Right cardiac atrium (tissue), 5 donors: Measurements from ENCODE around the gene CEP78. TPM values are rescaled to one million over a fixed set of nuclear protein-coding genes. Genes with fewer than 3 reads are reported as not detected.
A peak's percentile ranks its signal among the peaks of the same experiment; 100 is the strongest.

ENCODE experiments used
- ATAC-seq, 2 donors: fragments of 200-7000 bp; cut with Tn5 transposase; one replicate each; pipeline versions ENCODE4 v1.8.0 to v1.9.1; 2020; ENCODE audit warnings: moderate library complexity in 2 of 2, mild to moderate bottlenecking in 1 of 2
- DNase-seq, 3 donors: peaks; one replicate each; pipeline ENCODE4 v3.0.0-alpha.2; 2020
- H3K27ac ChIP-seq: one replicate; pipeline ENCODE4 v1.5.1; 2013; ENCODE audit warnings: mild to moderate bottlenecking, low read length, control low read depth, moderate library complexity
- H3K27me3 ChIP-seq: one replicate; pipeline ENCODE4 v1.6.1; 2013; ENCODE audit not compliant: control insufficient read depth, insufficient read depth
- H3K4me1 ChIP-seq: one replicate; pipeline ENCODE4 v1.6.1; 2013; ENCODE audit warnings: low read length; ENCODE audit not compliant: control insufficient read depth, insufficient read depth
- H3K4me3 ChIP-seq: one replicate; pipeline ENCODE4 v1.5.1; 2013; ENCODE audit warnings: low read length, control low read depth
- H3K9me3 ChIP-seq: one replicate; pipeline ENCODE4 v1.6.1; 2013; ENCODE audit warnings: low read length; ENCODE audit not compliant: control insufficient read depth
- WGBS: extraction: QIAGEN DNeasy Blood & Tissue Kit; methylation state at CpG from one replicate; pipeline ENCODE4 v1.1.7; 2013; 5-methylcytosine and 5-hydroxymethylcytosine counted together
- intact Hi-C, 4 donors: fragments of 100-400 bp; cut with DNase I; formaldehyde crosslinking; loops; one replicate each; pipeline versions ENCODE4 v1.11.0 to v1.14.0; 2022 to 2023
- polyA plus RNA-seq: library from polyadenylated mRNA; stranded (reverse); fragments of 200-250 nt; gene quantifications from one replicate; pipeline ENCODE4 v1.2.3, GENCODE V29; 2013
- total RNA-seq, 4 donors: library from RNA; stranded (reverse); fragmentation: NEBNext Ultra II Directional; extraction: Animal tissue kit (Norgen Biotek cat#: 25700); gene quantifications; one replicate each; pipeline ENCODE4 v1.2.1, GENCODE V29; 2021
- donor health status: healthy with polysubstance abuse.
- donor health status: DM: no; HTN: yes; CAD: no.
- donor health status: DM: no; HTN: no; CAD: no.
- donor health status: DM: no; HTN: yes; CAD: no; lungs with severe emphysema.
- donor health status: DM: yes; HTN: yes; CAD: no.

The CEP78 gene
- total and polyA plus RNA-seq, 5 donors: 2.9 to 6.9 (median 4.5) TPM

- no peak for DNase-seq
Measured at GRCh38 chr9:78311075-78311474, 75.2 kb downstream of the CEP78 start.

GRCh38 chr9:78311886-78312524 is 76.1 kb downstream of the CEP78 start:
- Histone ChIP-seq H3K27ac (no peak overlapping the region), H3K4me1 (peaks cover 2% of the 10 kb centered on the region), H3K4me3 (no peak overlapping the region), H3K9me3 (no peaks in the 10 kb centered on the region), H3K27me3 (no peaks in the 10 kb centered on the region)
- DNase-seq (no peak), ATAC-seq (no peak)
- 62% methylated on average over 9 of the region's 9 CpGs for WGBS
- intact Hi-C loops: no loop called here

More at GRCh38 chr9:78311075-78311474, 75.2 kb downstream of the CEP78 start:
- intact Hi-C loops: no loop called here
- Histone ChIP-seq H3K4me3 (no peak overlapping the region), H3K9me3 (no peaks in the 10 kb centered on the region), H3K4me1 (peaks cover 2% of the 10 kb centered on the region), H3K27ac (no peak overlapping the region), H3K27me3 (no peaks in the 10 kb centered on the region)
- ATAC-seq: no peak
- 95% methylated on average over 5 of the region's 5 CpGs for WGBS

GRCh38 chr9:78314550-78314949 is 78.7 kb downstream of the CEP78 start:
- no peak overlapping the region for H3K27ac ChIP-seq
- 91% methylated on average over 5 of the region's 5 CpGs for WGBS

GRCh38 chr9:78314953-78315870 is 79.3 kb downstream of the CEP78 start:
- H3K27me3 ChIP-seq: no peaks in the 10 kb centered on the region
- peaks cover 5% of the 10 kb centered on the region for H3K4me1 ChIP-seq
- H3K4me3 ChIP-seq: no peak overlapping the region
- DNase-seq (no peak), ATAC-seq (peak in 1 of 2 donors; percentile 22)
- H3K27ac ChIP-seq: no peak overlapping the region
- no peaks in the 10 kb centered on the region for H3K9me3 ChIP-seq
- intact Hi-C loops: no loop called here
- WGBS: 40% methylated on average over 8 of the region's 8 CpGs

More at GRCh38 chr9:78314550-78314949, 78.7 kb downstream of the CEP78 start:
- DNase-seq (no peak), ATAC-seq (no peak)
- Histone ChIP-seq H3K9me3 (no peaks in the 10 kb centered on the region), H3K4me3 (no peak overlapping the region), H3K4me1 (peaks cover 5% of the 10 kb centered on the region), H3K27me3 (no peaks in the 10 kb centered on the region)
- intact Hi-C loops: no loop called here

- WGBS: 88% methylated on average over 11 of the region's 11 CpGs
Measured at GRCh38 chr9:78316166-78316892, 80.5 kb downstream of the CEP78 start.

GRCh38 chr9:78319197-78320029 is 83.5 kb downstream of the CEP78 start:
- Histone ChIP-seq H3K27ac (no peak overlapping the region), H3K27me3 (no peaks in the 10 kb centered on the region), H3K9me3 (no peaks in the 10 kb centered on the region), H3K4me1 (peaks cover 5% of the 10 kb centered on the region), H3K4me3 (no peak overlapping the region)
- peak in 1 of 2 donors; percentile 36 for ATAC-seq
- intact Hi-C loops: no loop called here
- peak in 2 of 3 donors; percentile 18 to 69 for DNase-seq
- WGBS: 87% methylated on average over 6 of the region's 6 CpGs

More at GRCh38 chr9:78316166-78316892, 80.5 kb downstream of the CEP78 start:
- Histone ChIP-seq H3K4me1 (peaks cover 5% of the 10 kb centered on the region), H3K27me3 (no peaks in the 10 kb centered on the region), H3K9me3 (no peaks in the 10 kb centered on the region), H3K27ac (no peak overlapping the region), H3K4me3 (no peak overlapping the region)
- DNase-seq (no peak), ATAC-seq (no peak)
- intact Hi-C loops: no loop called here

GRCh38 chr9:78320030-78320693 is 84.3 kb downstream of the CEP78 start:
- intact Hi-C loops: no loop called here
- 97% methylated on average over 4 of the region's 4 CpGs for WGBS
- Histone ChIP-seq H3K9me3 (no peaks in the 10 kb centered on the region), H3K27ac (no peak overlapping the region), H3K4me3 (no peak overlapping the region), H3K4me1 (peaks cover 5% of the 10 kb centered on the region), H3K27me3 (no peaks in the 10 kb centered on the region)
- DNase-seq (no peak), ATAC-seq (no peak)

- WGBS: 90% methylated on average over 4 of the region's 4 CpGs
- no peak overlapping the region for H3K4me3 ChIP-seq
- intact Hi-C loops: no loop called here
- H3K4me1 ChIP-seq: peaks cover 3% of the 10 kb centered on the region
- DNase-seq: peak in 1 of 3 donors; percentile 40
- H3K9me3 ChIP-seq: no peaks in the 10 kb centered on the region
- peak in 1 of 2 donors; percentile 46 for ATAC-seq
- H3K27me3 ChIP-seq: no peaks in the 10 kb centered on the region
- H3K27ac ChIP-seq: no peak overlapping the region
Measured at GRCh38 chr9:78320875-78321496, 85.1 kb downstream of the CEP78 start.

- DNase-seq: no peak
- WGBS: 89% methylated on average over 7 of the region's 7 CpGs
Measured at GRCh38 chr9:78321505-78321904, 85.6 kb downstream of the CEP78 start.

More at GRCh38 chr9:78321505-78321904, 85.6 kb downstream of the CEP78 start:
- peaks cover 3% of the 10 kb centered on the region for H3K4me1 ChIP-seq
- no peak for ATAC-seq
- intact Hi-C loops: no loop called here
- H3K4me3 ChIP-seq: no peak overlapping the region
- H3K27ac ChIP-seq: no peak overlapping the region
- H3K9me3 ChIP-seq: no peaks in the 10 kb centered on the region
- no peaks in the 10 kb centered on the region for H3K27me3 ChIP-seq
